GM12878 (cell line): Measurements from ENCODE around the gene ADCY2. TPM values are rescaled to one million over a fixed set of nuclear protein-coding genes. Genes with fewer than 3 reads are reported as not detected.

Experiments used
- ATAC-seq: fragments of 200-7000 bp; cut with Tn5 transposase; 3 replicates; pipeline ENCODE4 v1.9.1; 2020; ENCODE audit warnings: mild to moderate bottlenecking, moderate library complexity
- BruUV-seq: library from RNA; stranded (reverse); fragments of 400-500 nt; replicated peaks from 2 replicates; lab custom pipeline; 2021; lab: Mats Ljungman, UMichigan
- CTCF ChIA-PET: fragments of 300-600 bp; sonication (Branson Sonifier 250); formaldehyde crosslinking; extraction: SDS; loops from one replicate; lab custom pipeline; 2021; ENCODE audit warnings: inconsistent platforms; lab: Yijun Ruan, JAX
- POLR2A ChIA-PET: fragments of 350-600 bp; formaldehyde crosslinking; extraction: SDS; loops from one replicate; lab custom pipeline; 2021; ENCODE audit warnings: inconsistent platforms; lab: Charles Lee
- RAD21 ChIA-PET: fragments of 300-600 bp; sonication (Branson Sonifier 250); formaldehyde crosslinking; loops from one replicate; lab custom pipeline; 2023; ENCODE audit warnings: antibody characterized with exemption; ENCODE audit not compliant: unreplicated experiment; lab: Charles Lee
- SMC1A ChIA-PET: fragments of 300-600 bp; sonication (Branson Sonifier 250); formaldehyde crosslinking; loops from one replicate; lab custom pipeline; 2023; ENCODE audit not compliant: unreplicated experiment, uncharacterized antibody; lab: Charles Lee
- DNase-seq: peaks from one replicate; pipeline ENCODE4 v3.0.0-alpha.2; 2011; ENCODE audit warnings: low read depth, low spot score
- FAIRE-seq: peaks from 3 replicates; lab custom pipeline; 2011; peaks lifted over from hg19 to GRCh38; lab: Jason Lieb, UNC
- H2AFZ ChIP-seq: 2 replicates; pipeline ENCODE4 v1.6.0; 2011; ENCODE audit warnings: low read depth, low read length, control low read depth; ENCODE audit not compliant: control insufficient read depth
- H3K27ac ChIP-seq: 2 replicates; pipeline ENCODE4 v1.5.1; 2011; ENCODE audit warnings: control low read depth; ENCODE audit not compliant: control insufficient read depth, insufficient read depth
- H3K27me3 ChIP-seq, 2 experiments: replicated peaks in 1 of 2; 2 replicates each; pipeline versions ENCODE4 v1.6.0 to v1.6.1; 2011; ENCODE audit warnings: low read length in 1 of 2; ENCODE audit not compliant: control insufficient read depth in 2 of 2, insufficient read depth in 2 of 2
- H3K36me3 ChIP-seq, 2 experiments: 2 replicates each; pipeline ENCODE4 v1.5.1; 2011; ENCODE audit warnings: low read length in 1 of 2; ENCODE audit not compliant: control insufficient read depth in 2 of 2, insufficient read depth in 2 of 2
- H3K4me1 ChIP-seq: 2 replicates; pipeline ENCODE4 v1.6.1; 2011; ENCODE audit warnings: mild to moderate bottlenecking, low read length, moderate library complexity, mixed read lengths; ENCODE audit not compliant: control insufficient read depth, insufficient read depth
- H3K4me2 ChIP-seq: 2 replicates; pipeline ENCODE4 v1.6.0; 2011; ENCODE audit warnings: control low read depth; ENCODE audit not compliant: control insufficient read depth, insufficient read depth
- H3K4me3 ChIP-seq: fragments of 200-600 bp; sonication (generic); 2 replicates; pipeline ENCODE4 v1.5.1; 2016
- H3K79me2 ChIP-seq: 2 replicates; pipeline ENCODE4 v1.6.0; 2011; ENCODE audit warnings: low read length; ENCODE audit not compliant: control insufficient read depth, insufficient read depth
- H3K9ac ChIP-seq: 2 replicates; pipeline ENCODE4 v1.8.0; 2011; ENCODE audit warnings: low read length, control low read depth, mixed read lengths; ENCODE audit not compliant: control insufficient read depth, insufficient read depth
- H3K9me3 ChIP-seq: replicated peaks from 3 replicates; pipeline ENCODE4 v1.5.1; 2011; ENCODE audit warnings: mild to moderate bottlenecking, low read length; ENCODE audit not compliant: control insufficient read depth, insufficient read depth
- H4K20me1 ChIP-seq: 2 replicates; pipeline ENCODE4 v1.6.0; 2011; ENCODE audit not compliant: control insufficient read depth, insufficient read depth
- CEBPB ChIP-seq, 2 experiments: fragments of 150-350 bp in 1 of 2; IDR thresholded peaks; 2 replicates each; pipeline ENCODE4 v1.6.1; 2012 to 2014; ENCODE audit warnings: low read depth in 2 of 2, low read length in 2 of 2, borderline replicate concordance in 1 of 2, inconsistent platforms in 1 of 2
- ZBTB4 ChIP-seq: fragments of 450-650 bp; formaldehyde crosslinking; IDR thresholded peaks from 2 replicates; pipeline ENCODE4 v1.4.0; 2022; ENCODE audit warnings: mild to moderate bottlenecking, moderate library complexity
- WGBS: methylation state at CpG from one replicate; pipeline ENCODE4 v1.1.6; 2016; ENCODE audit warnings: low lambda C conversion rate; ENCODE audit not compliant: insufficient replicate concordance, insufficient coverage; ENCODE audit errors: missing lambda C conversion rate; 5-methylcytosine and 5-hydroxymethylcytosine counted together
- in situ Hi-C: fragments of 300-500 bp; cut with MboI; formaldehyde crosslinking; loops from 9 replicates; pipeline ENCODE4 v1.14.3; 2018; ENCODE audit warnings: mixed read lengths
- intact Hi-C: fragments of 100-400 bp; cut with micrococcal nuclease; formaldehyde crosslinking; loops from one replicate; pipeline ENCODE4 v1.14.2; 2022; ENCODE audit not compliant: unreplicated experiment
- polyA plus RNA-seq, 11 experiments: library from polyadenylated mRNA; depleted of rRNA in 4 of 11; unstranded in 6 of 11; stranded (reverse) in 5 of 11; fragments of >200 nt; fragmentation: Nextera tagmentation in 4 of 11; fragmentation: Illumina TruSeq in 1 of 11; extraction: Ambion mirVana in 4 of 11; extraction: Trizol in 1 of 11; gene quantifications; 1 replicate in 1 of 11; 2 replicates in 10 of 11; pipeline versions ENCODE4 v1.2.1 to v1.2.3, GENCODE V29; 2011 to 2016; ENCODE audit warnings: inconsistent platforms in 2 of 11, missing spikeins in 2 of 11, low read depth in 1 of 11
- total RNA-seq, 4 experiments: library from RNA; depleted of rRNA in 3 of 4; stranded (reverse); fragments of >200 nt in 3 of 4; fragmentation: Illumina TruSeq in 1 of 4; extraction: Trizol in 1 of 4; gene quantifications; 2 replicates each; pipeline versions ENCODE4 v1.2.1 to v1.2.3, GENCODE V29; 2013 to 2021
- TF ChIP-seq, protein P1 (sequence below): fragments of 450-650 bp; IDR thresholded peaks from 2 replicates; pipeline ENCODE4 v1.6.1; 2018; ENCODE audit warnings: mild to moderate bottlenecking, low read depth, moderate library complexity; ENCODE audit not compliant: partially characterized antibody

Gene ADCY2
- total and polyA plus RNA-seq, 10 of the 15 experiments (the other 5 are each of a cell fraction or from before 2014, with no cell fraction given), result 0.07 to 0.26 TPM; not detected in 8

DNA sequence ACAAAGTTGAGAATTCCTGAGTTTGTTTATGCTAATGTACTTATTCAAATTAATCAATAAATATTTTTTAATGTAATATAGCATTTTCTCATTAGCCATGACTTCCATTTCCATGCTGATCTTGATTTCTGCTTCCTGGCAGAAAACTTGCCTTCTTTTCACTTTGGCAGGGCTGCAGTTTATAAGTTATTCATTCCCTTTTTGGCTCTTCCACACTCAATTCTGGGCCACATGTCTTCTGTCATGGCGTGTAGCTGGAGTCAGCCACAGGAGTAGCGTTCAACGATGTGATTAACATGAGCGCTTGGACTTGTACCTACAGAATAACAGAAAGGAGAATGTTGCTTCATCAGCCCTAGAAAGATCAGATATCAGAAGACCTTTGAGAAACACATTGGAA is 282.1 kb downstream of the ADCY2 start:
- ChIA-PET POLR2A (no interaction called here), RAD21 (no interaction called here), SMC1A (no interaction called here), CTCF (no interaction called here)
- no peaks in the 10 kb centered on the region for H4K20me1 ChIP-seq
- no peaks in the 10 kb centered on the region for H3K9me3 ChIP-seq
- no peak for ATAC-seq
- H3K27me3 ChIP-seq, result no peaks in the 10 kb centered on the region
- no peak overlapping the region for H3K4me2 ChIP-seq
- no peak overlapping the region for H3K4me3 ChIP-seq
- FAIRE-seq, result no peak
- DNase-seq, result no peak
- BruUV-seq, result no TSS peak
- TF ChIP-seq CEBPB (IDR thresholded peaks at IDR 0.05; ENCODE audit: borderline replicate concordance in 1 of 2, low read depth in 2 of 2, low read length in 2 of 2), result no peak
- TF ChIP-seq ZBTB4 (CRISPR knock-in tag), result no peak
- TF ChIP-seq, protein P1, sequence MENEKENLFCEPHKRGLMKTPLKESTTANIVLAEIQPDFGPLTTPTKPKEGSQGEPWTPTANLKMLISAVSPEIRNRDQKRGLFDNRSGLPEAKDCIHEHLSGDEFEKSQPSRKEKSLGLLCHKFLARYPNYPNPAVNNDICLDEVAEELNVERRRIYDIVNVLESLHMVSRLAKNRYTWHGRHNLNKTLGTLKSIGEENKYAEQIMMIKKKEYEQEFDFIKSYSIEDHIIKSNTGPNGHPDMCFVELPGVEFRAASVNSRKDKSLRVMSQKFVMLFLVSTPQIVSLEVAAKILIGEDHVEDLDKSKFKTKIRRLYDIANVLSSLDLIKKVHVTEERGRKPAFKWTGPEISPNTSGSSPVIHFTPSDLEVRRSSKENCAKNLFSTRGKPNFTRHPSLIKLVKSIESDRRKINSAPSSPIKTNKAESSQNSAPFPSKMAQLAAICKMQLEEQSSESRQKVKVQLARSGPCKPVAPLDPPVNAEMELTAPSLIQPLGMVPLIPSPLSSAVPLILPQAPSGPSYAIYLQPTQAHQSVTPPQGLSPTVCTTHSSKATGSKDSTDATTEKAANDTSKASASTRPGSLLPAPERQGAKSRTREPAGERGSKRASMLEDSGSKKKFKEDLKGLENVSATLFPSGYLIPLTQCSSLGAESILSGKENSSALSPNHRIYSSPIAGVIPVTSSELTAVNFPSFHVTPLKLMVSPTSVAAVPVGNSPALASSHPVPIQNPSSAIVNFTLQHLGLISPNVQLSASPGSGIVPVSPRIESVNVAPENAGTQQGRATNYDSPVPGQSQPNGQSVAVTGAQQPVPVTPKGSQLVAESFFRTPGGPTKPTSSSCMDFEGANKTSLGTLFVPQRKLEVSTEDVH, result no peak
- H2AFZ ChIP-seq, result no peak overlapping the region
- in situ Hi-C loops (no loop called here), intact Hi-C loops (no loop called here)
- no peaks in the 10 kb centered on the region for H3K4me1 ChIP-seq
- no peaks in the 10 kb centered on the region for H3K79me2 ChIP-seq
- H3K36me3 ChIP-seq, result no peaks in the 10 kb centered on the region
- no peak overlapping the region for H3K9ac ChIP-seq
- H3K27ac ChIP-seq, result no peak overlapping the region
- 73% methylated on average over 4 of the region's 4 CpGs for WGBS
